ENCODE measurements around the gene CYBB.

DNA sequence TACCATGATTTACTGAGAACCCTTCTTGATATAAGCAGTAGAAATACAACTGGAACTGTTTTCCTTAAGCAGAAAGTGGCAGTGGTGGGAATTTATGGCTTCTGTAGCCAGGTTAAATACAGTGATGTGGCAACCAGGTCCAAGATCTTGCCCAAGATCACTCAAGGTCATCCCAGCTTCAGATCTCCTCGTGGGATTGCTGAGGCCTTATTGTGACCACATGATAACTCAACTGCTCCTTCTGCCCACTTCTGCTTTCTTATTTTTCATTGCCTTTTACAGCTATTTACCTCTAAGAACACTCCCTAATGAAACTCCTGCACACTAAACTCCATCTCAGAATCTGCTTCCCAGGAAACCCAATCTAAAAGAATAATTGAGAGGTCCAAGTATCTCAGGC is 12.4 kb upstream of the CYBB start:
- TF ChIP-seq, protein P1, sequence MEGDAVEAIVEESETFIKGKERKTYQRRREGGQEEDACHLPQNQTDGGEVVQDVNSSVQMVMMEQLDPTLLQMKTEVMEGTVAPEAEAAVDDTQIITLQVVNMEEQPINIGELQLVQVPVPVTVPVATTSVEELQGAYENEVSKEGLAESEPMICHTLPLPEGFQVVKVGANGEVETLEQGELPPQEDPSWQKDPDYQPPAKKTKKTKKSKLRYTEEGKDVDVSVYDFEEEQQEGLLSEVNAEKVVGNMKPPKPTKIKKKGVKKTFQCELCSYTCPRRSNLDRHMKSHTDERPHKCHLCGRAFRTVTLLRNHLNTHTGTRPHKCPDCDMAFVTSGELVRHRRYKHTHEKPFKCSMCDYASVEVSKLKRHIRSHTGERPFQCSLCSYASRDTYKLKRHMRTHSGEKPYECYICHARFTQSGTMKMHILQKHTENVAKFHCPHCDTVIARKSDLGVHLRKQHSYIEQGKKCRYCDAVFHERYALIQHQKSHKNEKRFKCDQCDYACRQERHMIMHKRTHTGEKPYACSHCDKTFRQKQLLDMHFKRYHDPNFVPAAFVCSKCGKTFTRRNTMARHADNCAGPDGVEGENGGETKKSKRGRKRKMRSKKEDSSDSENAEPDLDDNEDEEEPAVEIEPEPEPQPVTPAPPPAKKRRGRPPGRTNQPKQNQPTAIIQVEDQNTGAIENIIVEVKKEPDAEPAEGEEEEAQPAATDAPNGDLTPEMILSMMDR (IDR thresholded peaks at IDR 0.05): no peak
- TF ChIP-seq POLR2A (IDR thresholded peaks at IDR 0.05): no peak
